Heart right ventricle (tissue), 16 donors: ENCODE data around the gene PNPLA2. TPM values are rescaled to one million over a fixed set of nuclear protein-coding genes. Genes with fewer than 3 reads are reported as not detected.

ENCODE experiments used
- ATAC-seq, 8 donors: fragments of 200-7000 bp; cut with Tn5 transposase; one replicate each; pipeline ENCODE4 v1.9.1; 2020; ENCODE audit warnings: mild to moderate bottlenecking in 8 of 8, moderate library complexity in 8 of 8, moderate number of reproducible peaks in 1 of 8
- DNase-seq, 2 donors: peaks; one replicate each; pipeline ENCODE4 v3.0.0-alpha.2; 2020
- H3K27ac ChIP-seq, 10 donors: fragments of 200-600 bp; sonication (generic) in 2 of 10; one replicate each; pipeline versions ENCODE4 v1.5.0 to v1.8.0; 2020 to 2022; ENCODE audit warnings: mild to moderate bottlenecking in 3 of 10
- H3K27me3 ChIP-seq, 7 donors: fragments of 200-600 bp; one replicate each; pipeline ENCODE4 v1.8.0; 2021 to 2022; ENCODE audit warnings: mild to moderate bottlenecking in 2 of 7
- H3K36me3 ChIP-seq, 9 donors: fragments of 200-600 bp; sonication (generic) in 1 of 9; one replicate each; pipeline versions ENCODE4 v1.5.0 to v1.8.0; 2020 to 2022; ENCODE audit warnings: mild to moderate bottlenecking in 2 of 9
- H3K4me1 ChIP-seq, 9 donors: fragments of 200-600 bp; sonication (generic) in 1 of 9; one replicate each; pipeline versions ENCODE4 v1.5.0 to v1.8.0; 2020 to 2022; ENCODE audit warnings: mild to moderate bottlenecking in 4 of 9
- H3K4me3 ChIP-seq, 10 donors: fragments of 200-600 bp; sonication (generic) in 2 of 10; one replicate each; pipeline versions ENCODE4 v1.5.0 to v1.8.0; 2020 to 2022; ENCODE audit warnings: mild to moderate bottlenecking in 7 of 10, moderate library complexity in 2 of 10
- H3K9me3 ChIP-seq, 11 donors: fragments of 200-600 bp in 10 of 11; sonication (generic) in 2 of 11; one replicate each; pipeline versions ENCODE4 v1.5.0 to v1.8.0; 2013 to 2022; ENCODE audit warnings: mild to moderate bottlenecking in 2 of 11, control low read depth in 1 of 11, moderate library complexity in 1 of 11
- CTCF ChIP-seq, 9 donors: fragments of 200-600 bp; sonication (generic) in 2 of 9; IDR thresholded peaks; one replicate each; pipeline versions ENCODE4 v1.5.0 to v1.8.0; 2021 to 2022; ENCODE audit warnings: antibody characterized with exemption in 9 of 9, mild to moderate bottlenecking in 5 of 9, moderate library complexity in 1 of 9
- WGBS, 2 donors: extraction: QIAGEN DNeasy Blood & Tissue Kit; methylation state at CpG; one replicate each; pipeline ENCODE4 v1.1.7; 2013; ENCODE audit warnings: inconsistent platforms in 1 of 2; 5-methylcytosine and 5-hydroxymethylcytosine counted together
- intact Hi-C, 10 donors: fragments of 100-400 bp; cut with DNase I; formaldehyde crosslinking; loops; one replicate each; pipeline versions ENCODE4 v1.11.1 to v1.14.2; 2022
- polyA plus RNA-seq, 2 donors: library from polyadenylated mRNA; stranded (reverse); fragments of 200-250 nt; gene quantifications; one replicate each; pipeline ENCODE4 v1.2.3, GENCODE V29; 2013
- total RNA-seq, 10 donors: library from RNA; stranded (reverse); fragmentation: NEBNext Ultra II Directional in 3 of 10; extraction: Animal tissue kit (Norgen Biotek cat#: 25700) in 3 of 10; gene quantifications; one replicate each; pipeline versions ENCODE4 v1.2.1 to v1.2.4, GENCODE V29; 2021 to 2023
- donor health status: Arrhythmogenic right ventricular cardiomyopathy.
- donor health status: ischemic (EF 13 %, LVEDD 7.1; RV severe dilation, severe dysfunction).
- donor health status: healthy with polysubstance abuse.
- donor health status: DM: no; HTN: yes; CAD: no.
- donor health status: DM: no; HTN: no; CAD: no.
- donor health status: ischemic (EF 25% LVEDD 6.9; RV normal size, moderate dysfunction).
- donor health status: ischemic (EF 25% LVEDD 5.7; RV mildly dilated, moderate dysfunction).
- donor health status: healthy.
- donor health status: DM: yes; HTN: yes; CAD: no.
- donor health status: Ischemic cardiomyopathy.
- donor health status: ischemic (EF 35%, LVEDD 5.7; RV mildly dilated, moderate dysfunction).
- donor health status: nonischemic (EF 11% LVEDD 7.7; RV severe dilation, severe dysfunction).
- donor health status: DM: yes; HTN: yes; CAD: no.
- donor health status: PGD.
- donor health status: ischemic (EF 29% LVEDD 5.4; RV normal size, mild dysfunction).
- donor health status: nonischemic (EF 23%, LVEDD 6.1; RV moderate dilation, normal function).

The PNPLA2 gene
- total and polyA plus RNA-seq, 12 donors, result 114 to 359 (median 247) TPM

- intact Hi-C loops, result no loop called here
- H3K36me3 ChIP-seq, result peaks cover 0 to 44% (median 9%) of the 10 kb centered on the region in 9 donors
- no peak overlapping the region for H3K4me3 ChIP-seq
- ATAC-seq (no peak), DNase-seq (no peak)
- H3K27me3 ChIP-seq, result no peaks in the 10 kb centered on the region
- no peaks in the 10 kb centered on the region for H3K9me3 ChIP-seq
- no peaks in the 10 kb centered on the region for H3K4me1 ChIP-seq
- H3K27ac ChIP-seq, result no peak overlapping the region
- no peak for TF ChIP-seq CTCF (IDR thresholded peaks at IDR 0.05)
- 83 to 88% methylated on average over 12 of the region's 12 CpGs for WGBS, 2 donors
Measured at GRCh38 chr11:868802-869201, 50.1 kb downstream of the PNPLA2 start.

- DNase-seq (no peak), ATAC-seq (peak in 2 of 8 donors; percentile 6 to 10)
- TF ChIP-seq CTCF (IDR thresholded peaks at IDR 0.05), result no peak
- intact Hi-C loops, result no loop called here
- no peak overlapping the region for H3K4me3 ChIP-seq
- H3K4me1 ChIP-seq, result no peaks in the 10 kb centered on the region
- no peaks in the 10 kb centered on the region for H3K27me3 ChIP-seq
- H3K27ac ChIP-seq, result no peak overlapping the region
- no peaks in the 10 kb centered on the region for H3K9me3 ChIP-seq
- H3K36me3 ChIP-seq, result peaks cover 0 to 37% (median 9%) of the 10 kb centered on the region in 9 donors
- WGBS, 2 donors, result 90 to 91% methylated on average over 25 of the region's 25 CpGs
Measured at GRCh38 chr11:869399-870126, 50.8 kb downstream of the PNPLA2 start.

GRCh38 chr11:870127-870413 lies 51.4 kb downstream of the PNPLA2 start:
- 70 to 77% methylated on average over 8 of the region's 8 CpGs for WGBS, 2 donors
- ATAC-seq (no peak), DNase-seq (no peak)
- intact Hi-C loops, result no loop called here
- no peaks in the 10 kb centered on the region for H3K9me3 ChIP-seq
- H3K4me3 ChIP-seq, result no peak overlapping the region
- H3K4me1 ChIP-seq, result no peaks in the 10 kb centered on the region
- H3K36me3 ChIP-seq, result peaks cover 0 to 34% (median 6%) of the 10 kb centered on the region in 9 donors
- TF ChIP-seq CTCF (IDR thresholded peaks at IDR 0.05), result no peak
- no peak overlapping the region for H3K27ac ChIP-seq
- no peaks in the 10 kb centered on the region for H3K27me3 ChIP-seq

GRCh38 chr11:870418-870817 lies 51.7 kb downstream of the PNPLA2 start:
- TF ChIP-seq CTCF (IDR thresholded peaks at IDR 0.05), result no peak
- no peaks in the 10 kb centered on the region for H3K27me3 ChIP-seq
- 87 to 92% methylated on average over 8 of the region's 8 CpGs for WGBS, 2 donors
- no peak overlapping the region for H3K4me3 ChIP-seq
- peaks cover 0 to 31% (median 3%) of the 10 kb centered on the region in 9 donors for H3K36me3 ChIP-seq
- DNase-seq (no peak), ATAC-seq (no peak)
- intact Hi-C loops, result no loop called here
- H3K4me1 ChIP-seq, result no peaks in the 10 kb centered on the region
- no peak overlapping the region for H3K27ac ChIP-seq
- no peaks in the 10 kb centered on the region for H3K9me3 ChIP-seq
